Thoracic aorta (tissue), 2 donors: Measurements from ENCODE around the gene RAD52. TPM values are rescaled to one million over a fixed set of nuclear protein-coding genes. Genes with fewer than 3 reads are reported as not detected.

Source experiments
- ATAC-seq: fragments of 150-250 bp; one replicate; pipeline ENCODE4 v1.8.0; 2017; ENCODE audit warnings: low read depth; ENCODE audit not compliant: insufficient number of reproducible peaks, low FRiP score
- DNase-seq: peaks from one replicate; pipeline ENCODE4 v3.0.0-alpha.2; 2020; ENCODE audit warnings: low spot score
- H3K27ac ChIP-seq, 2 donors: fragments of 200-600 bp; sonication (generic); 1 replicate in 1 of 2; 2 replicates in 1 of 2; pipeline ENCODE4 v1.5.1; 2016; ENCODE audit warnings: mild to moderate bottlenecking in 2 of 2, moderate library complexity in 2 of 2
- H3K27me3 ChIP-seq: fragments of 200-600 bp; sonication (generic); replicated peaks from 2 replicates; pipeline ENCODE4 v1.6.0; 2016; ENCODE audit warnings: mild to moderate bottlenecking; ENCODE audit not compliant: insufficient read depth
- H3K36me3 ChIP-seq: fragments of 200-600 bp; sonication (generic); one replicate; pipeline ENCODE4 v1.5.1; 2016
- H3K4me1 ChIP-seq, 2 donors: fragments of 200-600 bp; sonication (generic); 1 replicate in 1 of 2; 2 replicates in 1 of 2; pipeline versions ENCODE4 v1.5.1 to v1.6.0; 2016; ENCODE audit warnings: low read depth in 2 of 2, mild to moderate bottlenecking in 1 of 2; ENCODE audit not compliant: control insufficient read depth in 1 of 2
- H3K4me3 ChIP-seq: fragments of 200-600 bp; sonication (generic); 2 replicates; pipeline ENCODE4 v1.5.1; 2016; ENCODE audit warnings: mild to moderate bottlenecking
- H3K9me3 ChIP-seq: fragments of 200-600 bp; sonication (generic); 2 replicates; pipeline ENCODE4 v1.5.1; 2016
- CTCF ChIP-seq: fragments of 200-600 bp; sonication (generic); IDR thresholded peaks from one replicate; pipeline ENCODE4 v1.5.1; 2019; ENCODE audit warnings: antibody characterized with exemption
- total RNA-seq, 2 donors: library from RNA; depleted of rRNA; stranded (reverse); fragments of >200 nt; gene quantifications; one replicate each; pipeline versions ENCODE4 v1.1.0 to v1.2.3, GENCODE V29; 2016

RAD52 gene
- total RNA-seq, 2 donors from 2014 or later, result 21.5 to 21.9 TPM

- H3K36me3 ChIP-seq, result peaks cover 62% of the 10 kb centered on the region
- H3K27me3 ChIP-seq, result no peaks in the 10 kb centered on the region
- no peaks in the 10 kb centered on the region for H3K4me1 ChIP-seq
- no peaks in the 10 kb centered on the region for H3K9me3 ChIP-seq
- no peak for ATAC-seq
- no peak for TF ChIP-seq CTCF
- no peak for DNase-seq
- H3K27ac ChIP-seq, result no peak overlapping the region
- H3K4me3 ChIP-seq, result no peak overlapping the region
Observed at GRCh38 chr12:880656-881055, 68.8 kb downstream of the RAD52 start.

- no peaks in the 10 kb centered on the region for H3K9me3 ChIP-seq
- no peaks in the 10 kb centered on the region for H3K27me3 ChIP-seq
- peaks cover 51% of the 10 kb centered on the region for H3K36me3 ChIP-seq
- DNase-seq (no peak), ATAC-seq (no peak)
- H3K4me3 ChIP-seq, result no peak overlapping the region
- H3K4me1 ChIP-seq, result no peaks in the 10 kb centered on the region
- TF ChIP-seq CTCF, result no peak
- no peak overlapping the region for H3K27ac ChIP-seq
Observed at GRCh38 chr12:879641-880040, 69.9 kb downstream of the RAD52 start.

GRCh38 chr12:873954-874353 lies 75.5 kb downstream of the RAD52 start:
- no peak for DNase-seq
- H3K4me1 ChIP-seq, result no peaks in the 10 kb centered on the region
- no peak for ATAC-seq
- peaks cover 6% of the 10 kb centered on the region for H3K36me3 ChIP-seq
- no peak for TF ChIP-seq CTCF
- H3K9me3 ChIP-seq, result no peaks in the 10 kb centered on the region
- no peaks in the 10 kb centered on the region for H3K27me3 ChIP-seq
- H3K27ac ChIP-seq, result no peak overlapping the region
- H3K4me3 ChIP-seq, result no peak overlapping the region

- ATAC-seq (no peak), DNase-seq (no peak)
- no peaks in the 10 kb centered on the region for H3K27me3 ChIP-seq
- TF ChIP-seq CTCF, result no peak
- H3K4me1 ChIP-seq, result no peaks in the 10 kb centered on the region
- H3K9me3 ChIP-seq, result no peaks in the 10 kb centered on the region
- H3K4me3 ChIP-seq, result no peak overlapping the region
- peaks cover 16% of the 10 kb centered on the region for H3K36me3 ChIP-seq
- no peak overlapping the region for H3K27ac ChIP-seq
Observed at GRCh38 chr12:870378-870777, 79.1 kb downstream of the RAD52 start.

GRCh38 chr12:868722-869121 lies 80.8 kb downstream of the RAD52 start:
- no peak for TF ChIP-seq CTCF
- ATAC-seq, result no peak
- H3K36me3 ChIP-seq, result peaks cover 16% of the 10 kb centered on the region

More at GRCh38 chr12:868722-869121, 80.8 kb downstream of the RAD52 start:
- Histone ChIP-seq H3K27ac (no peak overlapping the region), H3K27me3 (no peaks in the 10 kb centered on the region), H3K9me3 (no peaks in the 10 kb centered on the region), H3K4me3 (no peak overlapping the region), H3K4me1 (no peaks in the 10 kb centered on the region)
- DNase-seq, result no peak
